Prostate gland (tissue), 2 donors: Measurements from ENCODE around the gene CEACAM8. TPM values are rescaled to one million over a fixed set of nuclear protein-coding genes. Genes with fewer than 3 reads are reported as not detected.
"Not testable (repeated sequence)": the region's sequence is repeated elsewhere in the genome, so short reads cannot be mapped to it uniquely, and the experiment has no call there.

ENCODE experiments used
- DNase-seq: peaks from one replicate; pipeline ENCODE4 v3.0.0-alpha.2; 2019; ENCODE audit warnings: low spot score
- H3K27ac ChIP-seq, 2 donors: fragments of 200-600 bp; sonication (generic); 2 replicates each; pipeline ENCODE4 v1.5.1; 2017 to 2019
- H3K27me3 ChIP-seq: fragments of 200-600 bp; sonication (generic); replicated peaks from 2 replicates; pipeline ENCODE4 v1.5.1; 2019; ENCODE audit not compliant: insufficient read depth
- H3K36me3 ChIP-seq, 2 donors: fragments of 200-600 bp; sonication (generic); 1 replicate in 1 of 2; 2 replicates in 1 of 2; pipeline versions ENCODE4 v1.5.1 to v1.8.1; 2017 to 2019
- H3K4me1 ChIP-seq: fragments of 200-600 bp; sonication (generic); replicated peaks from 2 replicates; pipeline ENCODE4 v1.5.1; 2019
- H3K4me3 ChIP-seq, 2 donors: fragments of 200-600 bp; sonication (generic); 2 replicates each; pipeline ENCODE4 v1.5.1; 2017 to 2019
- H3K9me3 ChIP-seq: fragments of 200-600 bp; sonication (generic); 2 replicates; pipeline ENCODE4 v1.5.1; 2017
- POLR2A ChIP-seq: fragments of 450-650 bp; IDR thresholded peaks from one replicate; pipeline ENCODE4 v1.6.1; 2016; ENCODE audit warnings: antibody characterized with exemption, mild to moderate bottlenecking
- POLR2AphosphoS5 ChIP-seq: sonication (generic); formaldehyde crosslinking; IDR thresholded peaks from one replicate; pipeline ENCODE4 v1.6.1; 2017; ENCODE audit warnings: antibody characterized with exemption
- WGBS: methylation state at CpG from one replicate; pipeline ENCODE4 v1.1.5; 2018; 5-methylcytosine and 5-hydroxymethylcytosine counted together
- intact Hi-C: fragments of 100-400 bp; cut with DNase I; formaldehyde crosslinking; loops from one replicate; pipeline ENCODE4 v1.14.2; 2022
- total RNA-seq, 2 donors: library from RNA; depleted of rRNA; stranded (reverse); fragments of >200 nt; gene quantifications; one replicate each; pipeline ENCODE4 v1.1.0, GENCODE V29; 2016
- TF ChIP-seq, protein P1 (sequence below), 4 experiments: fragments of 200-600 bp in 2 of 4; fragments of 450-650 bp in 2 of 4; sonication (generic) in 2 of 4; IDR thresholded peaks; 1 replicate in 3 of 4; 2 replicates in 1 of 4; pipeline ENCODE4 v1.5.1; 2016 to 2019; ENCODE audit warnings: antibody characterized with exemption in 4 of 4, mild to moderate bottlenecking in 2 of 4, moderate library complexity in 2 of 4

CEACAM8 gene
- total RNA-seq, 2 donors from 2014 or later, result not detected

- TF ChIP-seq, protein P1, sequence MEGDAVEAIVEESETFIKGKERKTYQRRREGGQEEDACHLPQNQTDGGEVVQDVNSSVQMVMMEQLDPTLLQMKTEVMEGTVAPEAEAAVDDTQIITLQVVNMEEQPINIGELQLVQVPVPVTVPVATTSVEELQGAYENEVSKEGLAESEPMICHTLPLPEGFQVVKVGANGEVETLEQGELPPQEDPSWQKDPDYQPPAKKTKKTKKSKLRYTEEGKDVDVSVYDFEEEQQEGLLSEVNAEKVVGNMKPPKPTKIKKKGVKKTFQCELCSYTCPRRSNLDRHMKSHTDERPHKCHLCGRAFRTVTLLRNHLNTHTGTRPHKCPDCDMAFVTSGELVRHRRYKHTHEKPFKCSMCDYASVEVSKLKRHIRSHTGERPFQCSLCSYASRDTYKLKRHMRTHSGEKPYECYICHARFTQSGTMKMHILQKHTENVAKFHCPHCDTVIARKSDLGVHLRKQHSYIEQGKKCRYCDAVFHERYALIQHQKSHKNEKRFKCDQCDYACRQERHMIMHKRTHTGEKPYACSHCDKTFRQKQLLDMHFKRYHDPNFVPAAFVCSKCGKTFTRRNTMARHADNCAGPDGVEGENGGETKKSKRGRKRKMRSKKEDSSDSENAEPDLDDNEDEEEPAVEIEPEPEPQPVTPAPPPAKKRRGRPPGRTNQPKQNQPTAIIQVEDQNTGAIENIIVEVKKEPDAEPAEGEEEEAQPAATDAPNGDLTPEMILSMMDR (IDR thresholded peaks at IDR 0.05), result no peak
- TF ChIP-seq POLR2A (no peak), POLR2AphosphoS5 (no peak)
- intact Hi-C loops, result no loop called here
- no peaks in the 10 kb centered on the region for H3K9me3 ChIP-seq
- H3K36me3 ChIP-seq, result no peaks in the 10 kb centered on the region
- peaks cover 11% of the 10 kb centered on the region for H3K4me1 ChIP-seq
- no peak for DNase-seq
- no peak overlapping the region for H3K27ac ChIP-seq
- no peak overlapping the region for H3K4me3 ChIP-seq
- WGBS, result 96% methylated on average over 2 of the region's 2 CpGs
- H3K27me3 ChIP-seq, result no peaks in the 10 kb centered on the region
These were observed 33.2 kb downstream of the CEACAM8 start for GRCh38 chr19:42561512-42561911.

- 92% methylated on average over 4 of the region's 4 CpGs for WGBS
- Histone ChIP-seq H3K27ac (peak overlapping the region in 1 of 2 donors; percentile 80), H3K4me3 (no peak overlapping the region), H3K27me3 (no peaks in the 10 kb centered on the region), H3K4me1 (peaks cover 11% of the 10 kb centered on the region), H3K36me3 (no peaks in the 10 kb centered on the region), H3K9me3 (no peaks in the 10 kb centered on the region)
- TF ChIP-seq POLR2AphosphoS5 (no peak), POLR2A (no peak)
- TF ChIP-seq, protein P1 (IDR thresholded peaks at IDR 0.05), result no peak
- DNase-seq, result no peak
- intact Hi-C loops, result no loop called here
These were observed 34.0 kb downstream of the CEACAM8 start for GRCh38 chr19:42560731-42561130.

- no peaks in the 10 kb centered on the region for H3K27me3 ChIP-seq
- peaks cover 11% of the 10 kb centered on the region for H3K4me1 ChIP-seq
- 58% methylated on average over 7 of the region's 7 CpGs for WGBS
- no peak overlapping the region for H3K4me3 ChIP-seq
- no peaks in the 10 kb centered on the region for H3K9me3 ChIP-seq
- intact Hi-C loops, result no loop called here
- TF ChIP-seq POLR2AphosphoS5, result no peak
- no peak for TF ChIP-seq POLR2A
- TF ChIP-seq, protein P1 (IDR thresholded peaks at IDR 0.05), result no peak
- H3K36me3 ChIP-seq, result no peaks in the 10 kb centered on the region
- H3K27ac ChIP-seq, result peak overlapping the region; percentile 62 to 80
- no peak for DNase-seq
These were observed 36.1 kb downstream of the CEACAM8 start for GRCh38 chr19:42558450-42559150.

GRCh38 chr19:42557386-42557871 is 37.3 kb downstream of the CEACAM8 start:
- intact Hi-C loops, result not testable (repeated sequence)

GRCh38 chr19:42555801-42556200 is 38.9 kb downstream of the CEACAM8 start:
- DNase-seq, result no peak
- H3K27me3 ChIP-seq, result no peaks in the 10 kb centered on the region
- H3K36me3 ChIP-seq, result no peaks in the 10 kb centered on the region
- no peak overlapping the region for H3K4me3 ChIP-seq
- no peak for TF ChIP-seq POLR2AphosphoS5
- TF ChIP-seq, protein P1 (IDR thresholded peaks at IDR 0.05), result no peak
- no peak for TF ChIP-seq POLR2A
- H3K9me3 ChIP-seq, result no peaks in the 10 kb centered on the region
- intact Hi-C loops, result no loop called here
- WGBS, result 59% methylated on average over 10 of the region's 10 CpGs
- H3K4me1 ChIP-seq, result peaks cover 11% of the 10 kb centered on the region
- H3K27ac ChIP-seq, result no peak overlapping the region

More at GRCh38 chr19:42557386-42557871, 37.3 kb downstream of the CEACAM8 start:
- not testable (repeated sequence) for H3K27me3 ChIP-seq, H3K4me3 ChIP-seq, H3K27ac ChIP-seq, DNase-seq, H3K9me3 ChIP-seq, H3K36me3 ChIP-seq
- 78% methylated on average over 10 of the region's 10 CpGs for WGBS
- peaks cover 11% of the 10 kb centered on the region for H3K4me1 ChIP-seq
